Smooth muscle cell (in vitro differentiated cells): ENCODE data around the gene C10orf71. TPM values are rescaled to one million over a fixed set of nuclear protein-coding genes. Genes with fewer than 3 reads are reported as not detected.

ENCODE experiments used
- DNase-seq: peaks from one replicate; lab custom pipeline; 2025; ENCODE audit not compliant: unreplicated experiment; lab: John Stamatoyannopoulos, UW
- H2AFZ ChIP-seq: fragments of 200-600 bp; sonication (generic); 2 replicates; pipeline ENCODE4 v1.6.0; 2016; ENCODE audit warnings: antibody characterized with exemption, low read depth, mild to moderate bottlenecking
- H3F3A ChIP-seq: fragments of 200-600 bp; sonication (generic); 2 replicates; pipeline ENCODE4 v1.6.0; 2017; ENCODE audit warnings: antibody characterized with exemption, low read depth
- H3K27ac ChIP-seq: fragments of 200-600 bp; sonication (generic); 2 replicates; pipeline ENCODE4 v1.5.1; 2016; ENCODE audit warnings: low read depth, mild to moderate bottlenecking
- H3K27me3 ChIP-seq: fragments of 200-600 bp; sonication (generic); 2 replicates; pipeline ENCODE4 v1.6.1; 2016; ENCODE audit warnings: low read depth, mild to moderate bottlenecking
- H3K36me3 ChIP-seq: fragments of 200-600 bp; sonication (generic); 2 replicates; pipeline ENCODE4 v1.5.1; 2016; ENCODE audit warnings: low read depth
- H3K4me1 ChIP-seq: fragments of 200-600 bp; sonication (generic); 2 replicates; pipeline ENCODE4 v1.5.1; 2016; ENCODE audit warnings: low read depth
- H3K4me2 ChIP-seq: fragments of 200-600 bp; sonication (generic); 2 replicates; pipeline ENCODE4 v1.6.0; 2016; ENCODE audit warnings: mild to moderate bottlenecking
- H3K4me3 ChIP-seq: fragments of 200-600 bp; sonication (generic); 2 replicates; pipeline ENCODE4 v1.5.1; 2016; ENCODE audit warnings: mild to moderate bottlenecking
- H3K79me2 ChIP-seq: fragments of 200-600 bp; sonication (generic); 2 replicates; pipeline ENCODE4 v1.6.0; 2016; ENCODE audit warnings: low read depth, mild to moderate bottlenecking
- H3K9ac ChIP-seq: fragments of 200-600 bp; sonication (generic); 2 replicates; pipeline ENCODE4 v1.6.0; 2016; ENCODE audit warnings: low read depth
- H3K9me3 ChIP-seq: fragments of 200-600 bp; sonication (generic); replicated peaks from 2 replicates; pipeline ENCODE4 v1.5.1; 2016; ENCODE audit warnings: low read depth
- H4K20me1 ChIP-seq: fragments of 200-600 bp; sonication (generic); 2 replicates; pipeline ENCODE4 v1.6.0; 2016; ENCODE audit warnings: low read depth
- CTCF ChIP-seq: fragments of 200-600 bp; sonication (generic); IDR thresholded peaks from 2 replicates; pipeline ENCODE4 v1.5.1; 2017; ENCODE audit warnings: borderline replicate concordance, mild to moderate bottlenecking, antibody characterized with exemption; ENCODE audit not compliant: insufficient read depth, poor library complexity, severe bottlenecking
- WGBS: methylation state at CpG from one replicate; pipeline ENCODE4 v1.1.7; 2016; ENCODE audit warnings: low lambda C conversion rate; 5-methylcytosine and 5-hydroxymethylcytosine counted together
- polyA plus RNA-seq: library from polyadenylated mRNA; unstranded; fragments of >200 nt; fragmentation: Nextera tagmentation; extraction: Ambion mirVana; gene quantifications from 2 replicates; pipeline ENCODE4 v1.2.1, GENCODE V29; 2016
- total RNA-seq: library from RNA; depleted of rRNA; stranded (reverse); fragments of >200 nt; gene quantifications from 2 replicates; pipeline ENCODE4 v1.2.3, GENCODE V29; 2014

The C10orf71 gene
- total and polyA plus RNA-seq, 2 experiments from 2014 or later = not detected

- H2AFZ ChIP-seq = no peak overlapping the region
- H3K27ac ChIP-seq = no peak overlapping the region
- H3K4me3 ChIP-seq = no peak overlapping the region
- WGBS = 88% methylated on average over 5 of the region's 5 CpGs
- peaks cover 13% of the 10 kb centered on the region for H3K27me3 ChIP-seq
- no peaks in the 10 kb centered on the region for H3K79me2 ChIP-seq
- H3F3A ChIP-seq = no peaks in the 10 kb centered on the region
- H3K4me1 ChIP-seq = no peaks in the 10 kb centered on the region
- no peaks in the 10 kb centered on the region for H4K20me1 ChIP-seq
- H3K36me3 ChIP-seq = no peaks in the 10 kb centered on the region
- no peak for DNase-seq
- H3K9ac ChIP-seq = no peak overlapping the region
- TF ChIP-seq CTCF = no peak
- no peak overlapping the region for H3K4me2 ChIP-seq
- no peaks in the 10 kb centered on the region for H3K9me3 ChIP-seq
Measured at GRCh38 chr10:49310460-49310859, 11.5 kb downstream of the C10orf71 start.

- no peaks in the 10 kb centered on the region for H3K36me3 ChIP-seq
- no peaks in the 10 kb centered on the region for H3K4me1 ChIP-seq
- no peaks in the 10 kb centered on the region for H4K20me1 ChIP-seq
- H3K27me3 ChIP-seq = peaks cover 7% of the 10 kb centered on the region
- no peak overlapping the region for H3K4me2 ChIP-seq
- DNase-seq = no peak
- no peaks in the 10 kb centered on the region for H3K79me2 ChIP-seq
- no peak overlapping the region for H2AFZ ChIP-seq
- H3K4me3 ChIP-seq = no peak overlapping the region
- H3K27ac ChIP-seq = no peak overlapping the region
- H3K9me3 ChIP-seq = no peaks in the 10 kb centered on the region
- WGBS = 94% methylated on average over 7 of the region's 7 CpGs
- TF ChIP-seq CTCF = no peak
- H3F3A ChIP-seq = no peaks in the 10 kb centered on the region
- H3K9ac ChIP-seq = no peak overlapping the region
Measured at GRCh38 chr10:49310901-49311554, 12.1 kb downstream of the C10orf71 start.

- Histone ChIP-seq H4K20me1 (no peaks in the 10 kb centered on the region), H2AFZ (no peak overlapping the region), H3K79me2 (no peaks in the 10 kb centered on the region), H3K9me3 (no peaks in the 10 kb centered on the region), H3K36me3 (no peaks in the 10 kb centered on the region), H3K27ac (no peak overlapping the region), H3K27me3 (peaks cover 2% of the 10 kb centered on the region), H3K4me1 (no peaks in the 10 kb centered on the region), H3F3A (no peaks in the 10 kb centered on the region), H3K9ac (no peak overlapping the region), H3K4me2 (no peak overlapping the region), H3K4me3 (no peak overlapping the region)
- DNase-seq = no peak
- 65% methylated on average over 4 of the region's 4 CpGs for WGBS
- TF ChIP-seq CTCF = no peak
Measured at GRCh38 chr10:49311555-49312236, 12.7 kb downstream of the C10orf71 start.
